Lower leg skin (tissue), 4 donors: ENCODE results near the gene GALNT4. TPM values are rescaled to one million over a fixed set of nuclear protein-coding genes. Genes with fewer than 3 reads are reported as not detected.

Source experiments
- DNase-seq, 2 donors: peaks; one replicate each; pipeline ENCODE4 v3.0.0-alpha.2; 2019; ENCODE audit warnings: low spot score in 2 of 2
- H3K4me3 ChIP-seq: fragments of 200-600 bp; sonication (generic); 2 replicates; pipeline ENCODE4 v1.5.1; 2017; ENCODE audit warnings: mild to moderate bottlenecking, low read depth; ENCODE audit not compliant: poor library complexity, severe bottlenecking
- CTCF ChIP-seq, 3 donors: fragments of 450-650 bp; IDR thresholded peaks; one replicate each; pipeline ENCODE4 v1.5.1; 2016; ENCODE audit warnings: antibody characterized with exemption in 3 of 3, mild to moderate bottlenecking in 3 of 3, moderate library complexity in 2 of 3
- POLR2A ChIP-seq, 2 donors: fragments of 450-650 bp; IDR thresholded peaks; one replicate each; pipeline ENCODE4 v1.6.1; 2016 to 2017; ENCODE audit warnings: antibody characterized with exemption in 2 of 2, mild to moderate bottlenecking in 1 of 2, moderate library complexity in 1 of 2
- WGBS, 2 donors: methylation state at CpG; one replicate each; pipeline ENCODE4 v1.1.5; 2018; 5-methylcytosine and 5-hydroxymethylcytosine counted together
- intact Hi-C: fragments of 100-400 bp; cut with DNase I; formaldehyde crosslinking; loops from one replicate; pipeline ENCODE4 v1.15.0; 2023; ENCODE audit warnings: low total_unique reads
- total RNA-seq, 4 donors: library from RNA; depleted of rRNA; stranded (reverse); fragments of >200 nt; gene quantifications; one replicate each; pipeline ENCODE4 v1.1.0, GENCODE V29; 2016

Gene GALNT4
- total RNA-seq, 4 donors from 2014 or later: 1.4 to 5.5 (median 2.4) TPM

GRCh38 chr12:89528434-89528833, 3.8 kb upstream of the GALNT4 start:
- DNase-seq: no peak
- H3K4me3 ChIP-seq: no peak overlapping the region
- intact Hi-C loops: loop anchor here (10.0 kb wide), 2 partner anchors 484 to 514 kb away; no protein-coding TSS in a partner anchor
- 69 to 70% methylated on average over 4 of the region's 4 CpGs for WGBS, 2 donors
- TF ChIP-seq CTCF (IDR thresholded peaks at IDR 0.05): no peak

GRCh38 chr12:89525824-89526770, 1.5 kb upstream of the GALNT4 start, which contains the start of gene POC1B:
Gene POC1B, minus strand, starts transcription at chr12:89526047. Its CDS starts 152 bp downstream, at chr12:89525895.
- TF ChIP-seq CTCF (IDR thresholded peaks at IDR 0.05) (no peak), POLR2A (IDR thresholded peaks at IDR 0.05) (no peak)
- H3K4me3 ChIP-seq: peak within 1 kb of the TSS; percentile 97
- DNase-seq: peak; percentile 73 to 96
- intact Hi-C loops: loop anchor here (10.0 kb wide), 2 partner anchors 481 to 511 kb away; no protein-coding TSS in a partner anchor
- 1% methylated on average over 30 to 38 of the region's 39 CpGs for WGBS, 2 donors

- 0% methylated on average over 26 to 47 of the region's 53 CpGs for WGBS, 2 donors
- intact Hi-C loops: loop anchor here (10.0 kb wide), 2 partner anchors 481 to 511 kb away; no protein-coding TSS in a partner anchor
- peak overlapping the region; percentile 97 for H3K4me3 ChIP-seq
- DNase-seq: peak in 1 of 2 donors; percentile 87
- TF ChIP-seq POLR2A (IDR thresholded peaks at IDR 0.05) (no peak), CTCF (IDR thresholded peaks at IDR 0.05) (no peak)
Observed at GRCh38 chr12:89525305-89525823, 768 bp upstream of the GALNT4 start.

GRCh38 chr12:89523843-89524540, 604 bp downstream of the GALNT4 start:
- no peak for DNase-seq
- intact Hi-C loops: loop anchor here (10.0 kb wide), 2 partner anchors 479 to 509 kb away; no protein-coding TSS in a partner anchor
- WGBS, 2 donors: 32 to 35% methylated on average over 21 of the region's 21 CpGs
- TF ChIP-seq CTCF (IDR thresholded peaks at IDR 0.05) (no peak), POLR2A (IDR thresholded peaks at IDR 0.05) (no peak)
- H3K4me3 ChIP-seq: peak overlapping the region; percentile 97

- TF ChIP-seq CTCF (IDR thresholded peaks at IDR 0.05): no peak
- TF ChIP-seq POLR2A (IDR thresholded peaks at IDR 0.05): no peak
- H3K4me3 ChIP-seq: no peak overlapping the region
- no peak for DNase-seq
- intact Hi-C loops: loop anchor here (10.0 kb wide), 2 partner anchors 479 to 509 kb away; no protein-coding TSS in a partner anchor
- 81 to 88% methylated on average over 8 of the region's 8 CpGs for WGBS, 2 donors
Observed at GRCh38 chr12:89523393-89523792, 1.2 kb downstream of the GALNT4 start.
